CD4-positive, alpha-beta T cell treated with Interleukin-10 for 1 hour (primary cell): ENCODE data around the gene OR7D2.

Source experiments
- DNase-seq: peaks from one replicate; pipeline ENCODE4 v3.0.0-alpha.2; 2020

OR7D2 gene

GRCh38 chr19:9219489-9219888 lies 40.7 kb downstream of the OR7D2 start, which contains the start of gene OR7D4:
TSS of gene OR7D4 (minus strand) at chr19:9219589. CDS start at chr19:9214837, 4,752 bp downstream.
- DNase-seq = no peak
